Left ventricle myocardium inferior (tissue), 1 donor: ENCODE measurements around the gene KDM4D. TPM values are rescaled to one million over a fixed set of nuclear protein-coding genes. Genes with fewer than 3 reads are reported as not detected.
"Not testable (repeated sequence)": the region's sequence is repeated elsewhere in the genome, so short reads cannot be mapped to it uniquely, and the experiment has no call there.

Experiments used
- DNase-seq: peaks from one replicate; pipeline ENCODE4 v3.0.0-alpha.2; 2020
- H3K27ac ChIP-seq: fragments of 200-600 bp; replicated peaks from 2 replicates; pipeline ENCODE4 v1.8.0; 2021
- H3K27me3 ChIP-seq: fragments of 200-600 bp; 2 replicates; pipeline ENCODE4 v1.8.0; 2021; ENCODE audit warnings: low read depth
- H3K36me3 ChIP-seq: fragments of 200-600 bp; 2 replicates; pipeline ENCODE4 v1.8.0; 2021
- H3K4me1 ChIP-seq: fragments of 200-600 bp; 2 replicates; pipeline ENCODE4 v1.8.0; 2021
- H3K4me3 ChIP-seq: fragments of 200-600 bp; 2 replicates; pipeline ENCODE4 v1.8.0; 2021; ENCODE audit warnings: mild to moderate bottlenecking, moderate library complexity
- H3K9me3 ChIP-seq: fragments of 200-600 bp; replicated peaks from 2 replicates; pipeline ENCODE4 v1.8.0; 2021
- CTCF ChIP-seq: fragments of 200-600 bp; IDR thresholded peaks from 2 replicates; pipeline ENCODE4 v1.8.0; 2021; ENCODE audit warnings: antibody characterized with exemption, mild to moderate bottlenecking, borderline replicate concordance
- intact Hi-C: fragments of 100-400 bp; cut with micrococcal nuclease; formaldehyde crosslinking; loops from one replicate; pipeline ENCODE4 v1.11.0; 2022
- total RNA-seq: library from RNA; stranded (reverse); fragmentation: NEBNext Ultra II Directional; extraction: Animal tissue kit (Norgen Biotek cat#: 25700); gene quantifications from one replicate; pipeline ENCODE4 v1.2.1, GENCODE V29; 2021
- donor health status: DM: no; HTN: yes; CAD: no; lungs with severe emphysema.

KDM4D gene
- total RNA-seq, 1 donor from 2014 or later = 0.69 TPM

GRCh38 chr11:94926698-94927237, 46.7 kb upstream of the KDM4D start:
- Histone ChIP-seq H3K4me3 (no peak overlapping the region), H3K9me3 (no peaks in the 10 kb centered on the region), H3K27ac (peak overlapping the region; percentile 86), H3K4me1 (peaks cover 50% of the 10 kb centered on the region), H3K27me3 (peaks cover under 1% of the 10 kb centered on the region), H3K36me3 (no peaks in the 10 kb centered on the region)
- no peak for TF ChIP-seq CTCF
- intact Hi-C loops = no loop called here
- peak; percentile 87 for DNase-seq

GRCh38 chr11:94928117-94928990, 45.2 kb upstream of the KDM4D start:
- no peaks in the 10 kb centered on the region for H3K27me3 ChIP-seq
- no peaks in the 10 kb centered on the region for H3K9me3 ChIP-seq
- DNase-seq = no peak
- TF ChIP-seq CTCF = no peak
- intact Hi-C loops = no loop called here
- no peak overlapping the region for H3K4me3 ChIP-seq
- H3K4me1 ChIP-seq = peaks cover 58% of the 10 kb centered on the region
- peak overlapping the region; percentile 86 for H3K27ac ChIP-seq
- no peaks in the 10 kb centered on the region for H3K36me3 ChIP-seq

GRCh38 chr11:94932072-94932471, 41.4 kb upstream of the KDM4D start:
- H3K27ac ChIP-seq, H3K27me3 ChIP-seq, H3K9me3 ChIP-seq, intact Hi-C loops, H3K4me3 ChIP-seq, H3K36me3 ChIP-seq, DNase-seq: not testable (repeated sequence)
- H3K4me1 ChIP-seq = peaks cover 46% of the 10 kb centered on the region

GRCh38 chr11:94932503-94932902, 41.0 kb upstream of the KDM4D start:
- peaks cover 44% of the 10 kb centered on the region for H3K4me1 ChIP-seq
- peak overlapping the region; percentile 60 for H3K27ac ChIP-seq
- intact Hi-C loops = no loop called here

GRCh38 chr11:94933223-94934130, 40.0 kb upstream of the KDM4D start:
- Histone ChIP-seq H3K36me3 (no peaks in the 10 kb centered on the region), H3K27ac (peak overlapping the region; percentile 60), H3K9me3 (no peaks in the 10 kb centered on the region), H3K4me3 (no peak overlapping the region), H3K27me3 (no peaks in the 10 kb centered on the region), H3K4me1 (peaks cover 44% of the 10 kb centered on the region)
- intact Hi-C loops = no loop called here
- DNase-seq = peak; percentile 46
- no peak for TF ChIP-seq CTCF

More at GRCh38 chr11:94932503-94932902, 41.0 kb upstream of the KDM4D start:
- no peak for DNase-seq
- TF ChIP-seq CTCF = no peak
- Histone ChIP-seq H3K27me3 (no peaks in the 10 kb centered on the region), H3K9me3 (no peaks in the 10 kb centered on the region), H3K4me3 (no peak overlapping the region), H3K36me3 (no peaks in the 10 kb centered on the region)
